ENCODE data around the gene CTSG. TPM values are rescaled to one million over a fixed set of nuclear protein-coding genes. Genes with fewer than 3 reads are reported as not detected.
"Not testable (repeated sequence)": the region's sequence is repeated elsewhere in the genome, so short reads cannot be mapped to it uniquely, and the experiment has no call there.

The CTSG gene, protein sequence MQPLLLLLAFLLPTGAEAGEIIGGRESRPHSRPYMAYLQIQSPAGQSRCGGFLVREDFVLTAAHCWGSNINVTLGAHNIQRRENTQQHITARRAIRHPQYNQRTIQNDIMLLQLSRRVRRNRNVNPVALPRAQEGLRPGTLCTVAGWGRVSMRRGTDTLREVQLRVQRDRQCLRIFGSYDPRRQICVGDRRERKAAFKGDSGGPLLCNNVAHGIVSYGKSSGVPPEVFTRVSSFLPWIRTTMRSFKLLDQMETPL
- total RNA-seq: 6.3 TPM

- DNase-seq (ENCODE audit: low spot score) (no peak), ATAC-seq (no peak)
- intact Hi-C loops (cut with DNase I): no loop called here
Observed at GRCh38 chr14:24576182-24576581, at the start of gene CTSG. CTSG (minus strand) TSS chr14:24576250; CDS start chr14:24576223, 27 bp downstream.

DNA sequence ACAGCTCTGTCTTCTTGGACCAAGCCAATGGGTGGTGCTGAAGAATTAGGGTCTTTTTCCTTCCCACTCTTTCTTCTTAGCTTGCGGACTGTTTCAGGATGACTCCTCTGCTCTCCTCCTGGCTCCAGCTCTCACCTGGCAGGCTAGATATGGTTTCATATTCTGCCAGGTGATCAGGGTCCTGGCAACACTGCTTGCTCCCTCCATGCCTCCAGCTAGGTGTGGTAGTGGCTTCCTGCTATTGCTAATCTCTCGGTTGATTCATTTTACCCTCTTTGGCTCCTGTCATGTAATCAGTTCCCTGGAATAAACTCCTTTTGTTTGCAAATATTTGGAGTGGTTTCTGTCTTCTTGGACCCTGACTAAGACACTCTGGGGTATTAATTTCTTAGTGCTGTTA lies 37.7 kb upstream of the CTSG start:
- no peak for DNase-seq (ENCODE audit: low spot score)
- intact Hi-C loops (cut with DNase I): no loop called here
- no peak for ATAC-seq

DNA sequence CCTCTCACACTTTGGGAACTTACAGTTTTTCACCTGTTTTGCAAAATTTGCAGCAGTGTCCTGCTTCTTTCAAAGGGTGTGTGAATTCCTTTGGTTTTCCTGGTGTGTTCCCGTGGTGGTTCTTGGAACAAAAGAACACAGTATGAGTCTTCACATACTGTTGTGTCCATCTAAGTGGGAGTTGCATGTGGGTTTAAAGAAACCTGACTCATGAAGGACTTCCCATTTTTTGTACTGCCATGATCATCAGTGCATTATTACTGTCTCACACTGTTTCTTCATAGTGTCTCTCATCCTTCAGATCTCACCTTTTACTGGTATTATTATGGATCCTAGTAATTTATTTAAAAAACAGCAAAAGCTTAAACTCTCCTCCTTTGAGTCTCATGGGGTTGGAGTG lies 37.2 kb upstream of the CTSG start:
- ATAC-seq (no peak), DNase-seq (ENCODE audit: low spot score) (no peak)
- intact Hi-C loops (cut with DNase I): no loop called here

GRCh38 chr14:24612196-24612595 lies 36.1 kb upstream of the CTSG start:
- DNase-seq (ENCODE audit: low spot score) (no peak), ATAC-seq (no peak)
- intact Hi-C loops (cut with DNase I): no loop called here

DNA sequence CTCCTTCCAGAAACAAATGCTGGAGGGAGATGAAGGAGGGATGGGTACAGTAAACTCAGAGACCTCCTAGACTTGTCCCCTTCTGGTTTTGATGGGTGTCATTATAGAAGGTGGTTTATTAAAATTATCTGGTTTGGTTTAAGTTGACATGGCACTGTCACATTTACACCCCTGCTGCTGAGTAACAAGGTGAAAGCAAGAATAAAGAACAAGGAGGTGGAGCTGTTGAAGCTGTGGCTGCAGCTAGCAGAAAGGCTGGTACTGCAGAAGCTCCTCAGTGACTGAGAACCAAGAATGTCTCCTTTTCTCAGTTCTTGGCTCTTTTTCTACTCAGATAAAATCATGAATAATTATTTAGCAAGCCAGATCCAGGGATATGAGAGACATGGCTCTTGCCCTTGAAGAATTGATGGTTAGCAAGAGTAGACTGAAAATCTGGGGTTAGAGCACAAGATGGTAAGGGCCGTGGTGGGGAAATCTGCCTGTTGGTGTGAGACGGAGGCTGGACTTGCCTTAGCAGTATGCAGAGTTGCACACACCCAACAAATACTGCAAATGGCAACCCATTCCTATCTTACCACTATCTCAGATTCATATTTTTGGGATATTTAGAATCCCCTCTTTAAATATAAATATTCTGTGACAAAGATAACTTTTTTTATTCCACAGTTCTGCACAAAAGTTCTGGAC lies 33.8 kb upstream of the CTSG start, which contains the start of gene GZMH:
Gene GZMH, minus strand, starts transcription at position 31 of the 690 bp plus-strand sequence. CDS start 72 bp downstream, outside the sequence.
- DNase-seq (ENCODE audit: low spot score) (no peak), ATAC-seq (no peak)
- intact Hi-C loops (cut with DNase I): no loop called here

DNA sequence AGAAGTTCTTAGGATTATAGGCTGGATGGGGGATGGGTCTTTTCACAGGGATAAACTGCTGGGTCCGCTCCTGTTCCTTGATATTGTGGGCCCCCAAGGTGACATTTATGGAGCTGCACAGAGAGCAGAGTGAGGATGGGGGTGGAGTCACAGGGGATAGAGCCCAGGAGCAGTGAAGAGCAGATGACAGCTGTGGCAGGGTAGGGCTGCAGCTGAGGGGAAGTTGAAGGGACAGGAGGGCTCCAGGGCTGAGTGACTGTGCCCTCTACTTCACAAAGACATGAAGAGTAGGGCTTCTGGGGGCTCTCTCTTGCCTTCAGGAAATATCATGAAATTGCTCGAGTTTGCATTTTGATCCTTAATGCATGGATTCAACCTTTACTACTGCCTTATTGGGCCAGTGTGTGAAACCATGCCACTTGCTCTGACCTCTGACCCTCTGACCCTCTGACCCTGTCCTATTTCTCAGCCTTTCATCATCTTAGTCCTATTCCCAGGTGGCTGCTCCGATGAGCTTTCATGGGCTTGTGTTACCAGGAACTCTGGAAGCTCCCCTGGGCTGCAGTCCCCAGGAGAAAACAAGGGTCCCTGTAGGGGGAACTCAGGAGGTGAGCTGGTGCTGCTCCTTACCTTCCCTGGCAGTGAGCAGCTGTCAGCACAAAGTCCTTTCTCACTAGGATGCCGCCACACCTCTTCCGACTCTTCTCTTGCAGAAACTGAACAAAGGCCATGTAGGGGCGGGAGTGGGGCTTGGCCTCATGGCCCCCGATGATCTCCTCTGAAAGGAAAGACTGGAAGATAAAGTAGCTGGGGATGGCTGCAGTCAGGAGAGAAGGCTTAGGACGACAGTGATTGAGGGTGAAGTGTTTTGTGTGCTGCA lies 31.8 kb upstream of the CTSG start:
- DNase-seq (ENCODE audit: low spot score) (no peak), ATAC-seq (no peak)
- intact Hi-C loops (cut with DNase I): no loop called here

DNA sequence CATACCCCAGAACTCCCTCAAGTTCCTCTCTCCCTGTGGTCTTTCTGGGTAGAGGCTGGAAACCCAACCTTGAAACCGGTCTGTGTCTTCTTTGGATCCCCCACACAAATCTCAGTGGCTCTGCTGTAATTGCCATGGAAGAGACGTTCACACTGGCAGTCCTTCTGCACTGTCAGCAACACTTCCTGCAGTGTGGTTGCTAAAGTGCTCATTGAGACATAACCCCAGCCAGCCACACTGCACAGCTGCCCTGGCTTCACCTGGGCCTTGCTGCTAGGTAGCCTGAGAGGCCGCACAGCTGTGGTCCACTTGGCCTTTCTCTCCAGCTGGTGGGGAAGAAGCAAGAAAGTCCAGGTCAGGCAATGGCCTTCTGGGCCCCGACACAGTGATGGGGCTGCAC lies 31.0 kb upstream of the CTSG start:
- DNase-seq (ENCODE audit: low spot score) (no peak), ATAC-seq (no peak)
- intact Hi-C loops (cut with DNase I): no loop called here

DNA sequence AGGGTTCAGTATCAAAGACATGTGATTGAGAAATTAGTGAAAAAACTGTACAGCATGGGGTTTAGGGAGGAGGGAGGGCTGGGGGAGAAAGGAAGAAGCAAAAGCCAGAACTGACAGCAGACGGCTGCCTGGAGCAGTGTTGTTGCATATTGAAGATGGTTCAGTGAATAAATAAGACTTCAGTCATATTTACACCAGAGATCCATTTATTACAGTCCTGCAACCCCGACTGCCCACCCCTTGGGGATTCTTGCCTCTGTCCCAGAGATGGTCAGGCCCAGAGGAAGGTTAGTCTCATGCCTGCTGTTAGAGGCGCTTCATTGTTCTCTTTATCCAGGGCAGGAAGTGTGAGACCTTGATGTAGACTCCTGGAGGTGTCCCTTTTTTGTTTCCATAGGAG lies 30.2 kb upstream of the CTSG start:
- DNase-seq (ENCODE audit: low spot score) (no peak), ATAC-seq (no peak)
- intact Hi-C loops (cut with DNase I): no loop called here

- DNase-seq (ENCODE audit: low spot score) (no peak), ATAC-seq (no peak)
- intact Hi-C loops (cut with DNase I): no loop called here
Observed at GRCh38 chr14:24605435-24606190, 29.6 kb upstream of the CTSG start.

GRCh38 chr14:24597403-24597802 lies 21.4 kb upstream of the CTSG start:
- intact Hi-C loops (cut with DNase I): no loop called here
- ATAC-seq (no peak), DNase-seq (ENCODE audit: low spot score) (no peak)

- intact Hi-C loops (cut with DNase I): no loop called here
- no peak for ATAC-seq
Observed at GRCh38 chr14:24595073-24595808, 19.2 kb upstream of the CTSG start.

DNA sequence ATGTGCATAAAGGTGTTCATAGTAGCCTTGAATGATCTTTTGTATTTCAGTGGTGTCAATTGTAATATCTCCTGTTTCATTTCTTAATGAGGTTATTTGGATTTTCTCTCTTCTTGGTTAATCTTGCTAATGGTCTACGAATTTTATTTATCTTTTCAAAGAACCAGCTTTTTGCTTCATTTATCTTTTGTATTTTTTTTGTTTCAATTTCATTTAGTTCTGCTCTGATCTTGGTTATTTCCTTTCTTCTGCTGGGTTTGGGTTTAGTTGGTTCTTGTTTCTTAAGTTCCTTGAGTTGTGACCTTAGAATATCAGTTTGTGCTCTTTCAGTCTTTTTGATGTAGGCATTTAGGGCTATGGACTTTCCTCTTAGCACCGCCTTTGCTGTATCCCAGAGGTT lies 15.0 kb upstream of the CTSG start:
- intact Hi-C loops (cut with DNase I); DNase-seq (ENCODE audit: low spot score); ATAC-seq: not testable (repeated sequence)

More at GRCh38 chr14:24595073-24595808, 19.2 kb upstream of the CTSG start:
- DNase-seq (ENCODE audit: low spot score): no peak

DNA sequence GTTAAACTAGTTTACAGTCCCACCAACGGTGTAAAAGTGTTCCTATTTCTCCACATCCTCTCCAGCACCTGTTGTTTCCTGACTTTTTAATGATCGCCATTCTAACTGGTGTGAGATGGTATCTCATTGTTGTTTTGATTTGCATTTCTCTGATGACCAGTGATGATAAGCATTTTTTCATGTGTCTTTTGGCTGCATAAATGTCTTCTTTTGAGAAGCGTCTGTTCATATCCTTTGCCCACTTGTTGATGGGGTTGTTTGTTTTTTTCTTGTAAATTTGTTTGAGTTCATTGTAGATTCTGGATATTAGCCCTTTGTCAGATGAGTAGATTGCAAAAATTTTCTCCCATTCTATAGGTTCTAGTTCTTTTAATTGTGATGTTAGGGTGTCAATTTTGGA lies 8.4 kb upstream of the CTSG start:
- ATAC-seq; intact Hi-C loops (cut with DNase I); DNase-seq (ENCODE audit: low spot score): not testable (repeated sequence)

DNA sequence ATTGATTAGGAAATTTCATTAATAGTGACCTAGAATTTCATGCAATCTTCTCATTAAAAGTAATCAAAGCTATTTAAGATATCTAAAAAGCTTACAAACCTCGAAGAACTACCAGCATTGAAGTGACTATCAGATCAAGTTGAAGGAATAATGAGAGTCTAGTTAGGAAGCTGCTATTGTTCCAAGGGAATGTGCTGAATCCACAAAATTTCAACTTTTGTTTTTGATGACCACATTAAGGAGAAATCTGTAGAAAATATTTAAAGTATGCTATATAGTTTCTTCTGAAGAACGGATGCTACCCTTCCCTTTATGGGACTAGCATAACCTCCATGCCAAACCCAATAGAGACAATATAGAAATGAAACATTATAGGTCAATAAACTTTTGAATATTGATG lies 2.5 kb upstream of the CTSG start:
- DNase-seq (ENCODE audit: low spot score) (no peak), ATAC-seq (no peak)
- intact Hi-C loops (cut with DNase I): no loop called here

DNA sequence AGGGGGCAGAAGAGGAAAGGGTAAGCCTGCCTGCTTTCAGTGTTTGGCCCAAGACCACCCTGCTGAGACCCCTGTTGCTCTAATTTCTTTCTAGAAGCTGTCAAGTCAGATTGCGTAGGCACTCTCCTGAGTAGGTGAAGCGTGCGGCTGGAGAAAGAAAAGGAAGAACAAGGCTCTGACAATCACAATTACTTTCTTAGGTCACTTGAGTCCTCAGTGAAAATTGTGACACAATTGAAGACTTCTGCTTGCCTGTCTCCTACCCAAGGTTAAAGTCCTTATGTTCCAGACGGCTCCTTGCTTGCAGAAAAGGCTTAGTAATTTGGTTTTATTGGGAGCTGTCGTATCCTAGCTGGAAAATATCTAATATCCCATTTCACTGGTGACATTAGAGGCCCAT lies 721 bp upstream of the CTSG start:
- intact Hi-C loops (cut with DNase I): no loop called here
- DNase-seq (ENCODE audit: low spot score): no peak
- no peak for ATAC-seq

DNA sequence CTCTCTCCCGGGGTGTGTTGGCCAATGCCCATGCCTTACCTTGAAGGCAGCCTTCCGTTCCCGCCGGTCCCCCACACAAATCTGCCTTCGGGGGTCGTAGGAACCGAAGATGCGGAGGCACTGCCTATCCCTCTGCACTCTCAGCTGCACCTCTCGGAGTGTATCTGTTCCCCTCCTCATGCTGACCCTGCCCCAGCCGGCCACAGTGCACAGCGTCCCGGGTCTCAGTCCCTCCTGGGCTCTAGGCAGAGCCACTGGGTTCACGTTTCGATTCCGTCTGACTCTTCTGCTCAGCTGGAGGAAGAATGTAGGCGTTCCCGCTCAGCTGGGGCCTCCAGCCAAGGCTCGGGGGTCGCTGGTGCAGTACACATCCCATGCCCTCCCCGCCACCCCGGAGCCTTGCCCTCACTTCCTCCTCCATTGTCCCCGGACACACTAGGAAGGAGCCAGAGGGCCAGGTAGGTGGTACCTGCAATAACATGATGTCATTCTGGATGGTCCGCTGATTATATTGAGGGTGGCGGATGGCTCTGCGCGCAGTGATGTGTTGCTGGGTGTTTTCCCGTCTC lies 1.8 kb downstream of the CTSG start:
- DNase-seq (ENCODE audit: low spot score) (no peak), ATAC-seq (no peak)
- intact Hi-C loops (cut with DNase I): no loop called here

DNA sequence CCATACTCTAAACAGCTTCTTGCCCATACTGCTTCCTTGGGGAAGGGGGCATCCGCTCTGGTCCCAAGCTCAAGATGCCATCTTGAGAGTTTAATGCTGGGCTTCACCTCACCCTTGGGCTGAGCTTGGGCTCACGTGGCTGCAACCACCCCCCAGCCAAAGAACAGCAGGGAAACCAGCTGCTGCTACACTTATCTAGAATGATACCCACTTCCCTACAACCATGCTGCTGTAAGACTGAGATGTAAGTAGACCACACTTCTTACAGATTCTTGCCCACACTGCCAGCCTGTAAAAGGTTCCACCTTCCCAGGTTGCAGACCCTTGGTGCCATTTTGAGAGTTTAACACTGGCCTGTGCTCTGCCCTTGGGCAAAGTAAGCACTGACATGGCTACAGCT lies 9.7 kb downstream of the CTSG start:
- DNase-seq (ENCODE audit: low spot score): no peak
- intact Hi-C loops (cut with DNase I): no loop called here
- ATAC-seq: no peak

GRCh38 chr14:24565766-24566165 lies 10.3 kb downstream of the CTSG start:
- ATAC-seq: no peak
- intact Hi-C loops (cut with DNase I): no loop called here
- DNase-seq (ENCODE audit: low spot score): no peak
